MCF 10A (cell line): ENCODE data around the gene ELK4. TPM values are rescaled to one million over a fixed set of nuclear protein-coding genes. Genes with fewer than 3 reads are reported as not detected.

Source experiments
- BruUV-seq: library from RNA; stranded (reverse); fragments of 400-500 nt; replicated peaks from 2 replicates; lab custom pipeline; 2021; lab: Mats Ljungman, UMichigan
- CTCF ChIA-PET: fragments of 300-600 bp; sonication (Branson Sonifier 250); formaldehyde crosslinking; extraction: SDS; loops from one replicate; lab custom pipeline; 2021; ENCODE audit warnings: antibody characterized with exemption, inconsistent platforms; lab: Yijun Ruan, JAX
- POLR2A ChIA-PET: fragments of 300-600, 350-650 bp; sonication (Branson Sonifier 250); formaldehyde crosslinking; extraction: SDS; loops from one replicate; lab custom pipeline; 2020; ENCODE audit warnings: antibody characterized with exemption, inconsistent platforms; lab: Yijun Ruan, JAX
- DNase-seq: peaks from one replicate; pipeline ENCODE4 v3.0.0-alpha.2; 2018; ENCODE audit not compliant: unreplicated experiment
- H3K27ac Mint-ChIP-seq: one replicate; pipeline ENCODE4 v1.8.0; 2022; ENCODE audit warnings: mild to moderate bottlenecking, low read depth, mixed read lengths; ENCODE audit not compliant: unreplicated experiment
- H3K27me3 Mint-ChIP-seq: one replicate; pipeline ENCODE4 v1.8.0; 2022; ENCODE audit warnings: mixed read lengths; ENCODE audit not compliant: insufficient read depth, unreplicated experiment
- H3K36me3 Mint-ChIP-seq: one replicate; pipeline ENCODE4 v1.8.0; 2022; ENCODE audit warnings: mild to moderate bottlenecking, moderate library complexity, mixed read lengths; ENCODE audit not compliant: insufficient read depth, unreplicated experiment
- H3K4me1 Mint-ChIP-seq: one replicate; pipeline ENCODE4 v1.8.0; 2022; ENCODE audit warnings: mixed read lengths; ENCODE audit not compliant: insufficient read depth, unreplicated experiment
- H3K4me3 Mint-ChIP-seq: one replicate; pipeline ENCODE4 v1.8.0; 2022; ENCODE audit warnings: mild to moderate bottlenecking, moderate library complexity, mixed read lengths; ENCODE audit not compliant: unreplicated experiment
- H3K9me3 Mint-ChIP-seq: one replicate; pipeline ENCODE4 v1.8.0; 2022; ENCODE audit warnings: mixed read lengths; ENCODE audit not compliant: unreplicated experiment
- CTCF ChIP-seq: fragments of 200-600 bp; IDR thresholded peaks from one replicate; pipeline ENCODE4 v1.8.0; 2022; ENCODE audit warnings: antibody characterized with exemption, mild to moderate bottlenecking; ENCODE audit not compliant: unreplicated experiment
- intact Hi-C: fragments of 100-400 bp; cut with micrococcal nuclease; formaldehyde crosslinking; loops from 2 replicates; pipeline ENCODE4 v1.14.1; 2022
- total RNA-seq: library from RNA; stranded (reverse); gene quantifications from 2 replicates; pipeline ENCODE4 v1.2.3, GENCODE V29; 2022

Gene ELK4
- total RNA-seq, 1 experiment from 2014 or later = 101 TPM

GRCh38 chr1:205599669-205600042 lies 32.2 kb downstream of the ELK4 start:
- no peaks in the 10 kb centered on the region for H3K27me3 Mint-ChIP-seq
- H3K9me3 Mint-ChIP-seq = no peaks in the 10 kb centered on the region
- ChIA-PET POLR2A (interaction anchor here (0.6 to 12.4 kb wide), 5 partner anchors 8 to 130 kb away, joined by 3 to 555 read pairs (median 10); partner anchors contain the start of gene ELK4), CTCF (interaction anchor here (1.2 to 26.1 kb wide), 6 partner anchors 7 to 112 kb away, joined by 4 to 918 read pairs (median 11); no protein-coding TSS in a partner anchor)
- H3K27ac Mint-ChIP-seq = peak overlapping the region; percentile 55
- H3K4me1 Mint-ChIP-seq = peaks cover 26% of the 10 kb centered on the region
- DNase-seq = no peak
- peaks cover 31% of the 10 kb centered on the region for H3K36me3 Mint-ChIP-seq
- intact Hi-C loops = no loop called here
- BruUV-seq = no TSS peak
- TF ChIP-seq CTCF = no peak
- H3K4me3 Mint-ChIP-seq = no peak overlapping the region

GRCh38 chr1:205598841-205599668 lies 32.8 kb downstream of the ELK4 start:
- no peak for TF ChIP-seq CTCF
- POLR2A ChIA-PET = interaction anchor here (0.6 to 12.4 kb wide), 4 partner anchors 9 to 1437 kb away, joined by 3 to 555 read pairs (median 4); partner anchors contain the start of gene ELK4
- Mint-ChIP-seq H3K4me1 (peaks cover 22% of the 10 kb centered on the region), H3K27ac (peak overlapping the region; percentile 55), H3K4me3 (no peak overlapping the region), H3K36me3 (peaks cover 26% of the 10 kb centered on the region), H3K9me3 (no peaks in the 10 kb centered on the region), H3K27me3 (no peaks in the 10 kb centered on the region)
- no TSS peak for BruUV-seq
- DNase-seq = no peak
- CTCF ChIA-PET = interaction anchor here (1.0 to 26.1 kb wide), 4 partner anchors 30 to 82 kb away, joined by 3 to 918 read pairs (median 6); partner anchors contain the start of gene ELK4
- intact Hi-C loops = no loop called here

GRCh38 chr1:205597691-205598314 lies 34.0 kb downstream of the ELK4 start:
- H3K27ac Mint-ChIP-seq = no peak overlapping the region
- TF ChIP-seq CTCF = no peak
- peaks cover 21% of the 10 kb centered on the region for H3K4me1 Mint-ChIP-seq
- H3K4me3 Mint-ChIP-seq = no peak overlapping the region
- no peak for DNase-seq
- BruUV-seq = no TSS peak
- no peaks in the 10 kb centered on the region for H3K27me3 Mint-ChIP-seq
- H3K9me3 Mint-ChIP-seq = no peaks in the 10 kb centered on the region
- H3K36me3 Mint-ChIP-seq = peaks cover 26% of the 10 kb centered on the region
- intact Hi-C loops = no loop called here
- ChIA-PET CTCF (interaction anchor here (0.6 to 26.1 kb wide), 6 partner anchors 11 to 120 kb away, joined by 3 to 918 read pairs (median 4); partner anchors contain the start of gene ELK4), POLR2A (interaction anchor here (12.4 kb wide), 1 partner anchor 35 kb away, joined by 555 read pairs; the partner anchor contains the start of gene ELK4)

GRCh38 chr1:205596876-205597275 lies 34.9 kb downstream of the ELK4 start:
- ChIA-PET POLR2A (interaction anchor here (10.3 to 12.4 kb wide), 2 partner anchors 36 to 60 kb away, joined by 203 to 555 read pairs; partner anchors contain the start of gene ELK4), CTCF (interaction anchor here (1.2 to 26.1 kb wide), 4 partner anchors 17 to 115 kb away, joined by 3 to 918 read pairs (median 96); partner anchors contain the start of gene ELK4)
- no peaks in the 10 kb centered on the region for H3K27me3 Mint-ChIP-seq
- no peak overlapping the region for H3K4me3 Mint-ChIP-seq
- no peak for TF ChIP-seq CTCF
- H3K27ac Mint-ChIP-seq = no peak overlapping the region
- peaks cover 21% of the 10 kb centered on the region for H3K4me1 Mint-ChIP-seq
- peaks cover 32% of the 10 kb centered on the region for H3K36me3 Mint-ChIP-seq
- no TSS peak for BruUV-seq
- no peak for DNase-seq
- no peaks in the 10 kb centered on the region for H3K9me3 Mint-ChIP-seq
- intact Hi-C loops = no loop called here
